22Rv1 (cell line): Measurements from ENCODE around the gene ZNF212.

Experiments
- H3K27ac ChIP-seq: fragments of 450-650 bp; 2 replicates; pipeline ENCODE4 v1.5.1; 2017
- CTCF ChIP-seq: fragments of 450-650 bp; IDR thresholded peaks from 2 replicates; pipeline ENCODE4 v1.5.1; 2017; ENCODE audit warnings: mild to moderate bottlenecking
- ZFX ChIP-seq: fragments of 450-650 bp; IDR thresholded peaks from 2 replicates; pipeline ENCODE4 v1.6.1; 2017; ENCODE audit warnings: antibody characterized with exemption, borderline replicate concordance

Gene ZNF212

DNA sequence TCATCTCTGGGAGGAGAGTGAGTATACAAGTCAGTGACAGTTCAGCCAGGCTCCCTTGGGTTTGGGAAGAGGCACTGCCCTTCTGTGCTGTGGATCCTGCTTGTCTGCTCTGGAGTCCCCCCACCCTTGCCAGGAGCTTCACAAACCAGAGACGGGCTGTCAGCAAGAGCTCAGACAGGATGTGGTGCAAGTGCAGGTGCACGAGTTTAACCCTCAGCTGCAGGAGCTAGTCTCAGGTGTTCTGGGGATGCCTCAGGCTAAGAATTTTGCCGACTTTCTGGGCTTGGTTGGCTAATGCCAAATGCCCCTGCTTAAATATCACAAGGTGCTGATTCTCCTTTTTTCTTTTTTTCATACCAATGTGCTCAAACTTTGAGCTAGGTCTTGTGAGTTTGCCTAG lies 44.9 kb downstream of the ZNF212 start:
- H3K27ac ChIP-seq, result 0 out of 2 replicates have a peak overlapping the region, but pooled peaks have one; percentile 32
- TF ChIP-seq CTCF (no peak), ZFX (no peak)

- 0 out of 2 replicates have a peak overlapping the region, but pooled peaks have one; percentile 32 for H3K27ac ChIP-seq
These were observed 45.6 kb downstream of the ZNF212 start for GRCh38 chr7:149284850-149285585.

GRCh38 chr7:149285603-149286002 lies 46.2 kb downstream of the ZNF212 start:
- 0 out of 2 replicates have a peak overlapping the region, but pooled peaks have one; percentile 22 for H3K27ac ChIP-seq

More at GRCh38 chr7:149284850-149285585, 45.6 kb downstream of the ZNF212 start:
- TF ChIP-seq ZFX (no peak), CTCF (peak; percentile 70)

DNA sequence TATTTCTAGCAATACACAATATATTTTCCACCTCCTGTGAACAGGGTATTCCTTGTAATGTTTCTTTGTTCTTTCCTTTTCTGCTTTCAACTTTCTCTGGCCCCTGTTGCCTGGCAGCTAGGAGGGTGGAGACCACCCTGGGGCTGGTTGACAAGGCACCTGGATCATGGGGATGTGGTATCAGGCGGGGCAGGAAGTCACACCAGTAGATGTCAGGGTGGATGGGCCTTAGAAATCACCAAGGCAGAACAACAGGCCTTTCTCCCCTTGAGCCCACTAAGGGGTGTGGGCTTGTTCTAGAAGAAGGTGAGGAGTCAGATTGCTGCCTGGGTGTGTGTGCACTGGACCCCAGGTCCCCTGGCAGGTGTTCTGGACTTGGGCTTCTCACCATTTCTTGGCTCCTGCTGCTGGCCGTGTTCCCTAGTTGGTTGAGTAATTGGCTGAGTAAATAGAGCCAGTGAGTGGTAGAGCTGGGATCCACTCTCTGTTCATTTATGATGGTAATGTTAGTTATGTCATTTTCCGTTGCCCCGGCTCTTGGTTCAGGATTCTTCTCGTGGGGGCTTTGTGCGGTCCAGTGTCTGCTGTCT lies 47.5 kb downstream of the ZNF212 start:
- H3K27ac ChIP-seq, result no peak overlapping the region
- TF ChIP-seq ZFX (no peak), CTCF (no peak)

More at GRCh38 chr7:149285603-149286002, 46.2 kb downstream of the ZNF212 start:
- no peak for TF ChIP-seq CTCF
- no peak for TF ChIP-seq ZFX

- H3K27ac ChIP-seq, result no peak overlapping the region
These were observed 48.2 kb downstream of the ZNF212 start for GRCh38 chr7:149287622-149288021.

DNA sequence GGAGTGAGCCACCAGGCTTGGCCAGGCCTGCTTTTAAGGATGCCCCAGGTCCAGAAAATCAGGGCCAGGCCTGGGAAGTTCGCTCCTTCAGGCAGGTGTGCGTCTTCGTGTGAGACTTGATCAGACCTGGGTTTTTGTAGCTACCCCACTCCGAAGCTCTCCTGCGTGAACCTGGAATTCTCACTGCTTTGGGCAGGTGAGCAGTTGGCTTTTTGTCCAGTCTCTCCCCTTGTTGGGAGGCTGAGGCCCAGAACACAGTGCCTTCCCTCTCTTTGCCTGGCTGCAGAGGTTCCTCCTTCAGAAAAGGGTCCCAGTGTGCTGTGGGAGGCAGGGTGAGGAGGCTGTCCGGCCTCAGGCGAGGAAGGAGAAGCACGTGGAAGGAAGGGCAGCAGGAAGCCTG lies 49.8 kb downstream of the ZNF212 start:
- TF ChIP-seq CTCF (no peak), ZFX (no peak)
- H3K27ac ChIP-seq, result no peak overlapping the region

More at GRCh38 chr7:149287622-149288021, 48.2 kb downstream of the ZNF212 start:
- no peak for TF ChIP-seq CTCF
- no peak for TF ChIP-seq ZFX

DNA sequence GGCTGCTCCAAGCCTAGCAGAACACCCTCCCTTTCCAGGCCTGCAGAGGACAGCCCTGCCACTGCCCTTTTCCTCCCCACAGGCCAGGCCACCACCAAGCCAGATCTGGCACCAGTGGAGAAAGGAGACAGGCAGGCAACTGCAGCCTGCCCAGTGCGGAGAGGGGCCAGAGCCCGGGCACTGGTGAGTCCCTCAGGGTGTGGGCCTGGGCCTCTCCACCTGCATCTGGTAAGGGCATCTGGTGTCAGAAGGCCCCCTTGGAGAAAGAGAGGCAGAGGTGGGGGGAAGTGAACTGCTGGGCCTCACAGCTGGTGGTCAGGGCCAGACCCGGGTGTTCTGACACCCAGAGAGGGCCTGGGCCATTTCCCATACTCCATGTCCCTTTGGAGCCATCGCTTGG lies 50.4 kb downstream of the ZNF212 start:
- TF ChIP-seq CTCF, result no peak
- no peak for TF ChIP-seq ZFX
- no peak overlapping the region for H3K27ac ChIP-seq
